DND-41 (cell line): ENCODE results near the gene OR51B2.

Experiments
- EZH2 ChIP-seq: IDR thresholded peaks from 3 replicates; pipeline ENCODE4 v1.6.1; 2012; ENCODE audit warnings: borderline replicate concordance, low read depth, mild to moderate bottlenecking, moderate library complexity, low read length, inconsistent platforms; ENCODE audit not compliant: severe bottlenecking
- TF ChIP-seq, protein P1 (sequence below): IDR thresholded peaks from 2 replicates; pipeline ENCODE4 v1.5.1; 2012; ENCODE audit warnings: borderline replicate concordance, low read length, moderate library complexity, mild to moderate bottlenecking; ENCODE audit not compliant: poor library complexity, severe bottlenecking; ENCODE audit errors: extremely low read depth

DNA sequence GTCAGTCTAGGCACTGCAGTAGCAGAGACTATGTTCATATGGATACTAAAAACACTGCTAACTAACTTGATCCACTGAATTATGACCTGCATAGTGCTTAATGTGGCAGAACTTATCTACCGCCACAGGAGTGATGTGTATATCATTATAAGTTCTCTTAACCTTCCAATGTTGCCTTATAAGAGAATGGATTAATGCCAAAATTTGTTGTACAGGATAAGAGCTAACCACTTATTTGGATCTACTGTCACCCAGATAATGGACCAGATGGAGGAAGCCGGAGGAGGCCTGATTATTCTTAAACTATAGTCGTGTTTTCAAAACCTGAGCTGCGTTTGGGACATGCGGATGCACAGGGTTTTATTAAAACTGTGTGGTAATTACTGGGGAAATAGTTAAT, 20.5 kb downstream of the OR51B2 start:
- TF ChIP-seq, protein P1, sequence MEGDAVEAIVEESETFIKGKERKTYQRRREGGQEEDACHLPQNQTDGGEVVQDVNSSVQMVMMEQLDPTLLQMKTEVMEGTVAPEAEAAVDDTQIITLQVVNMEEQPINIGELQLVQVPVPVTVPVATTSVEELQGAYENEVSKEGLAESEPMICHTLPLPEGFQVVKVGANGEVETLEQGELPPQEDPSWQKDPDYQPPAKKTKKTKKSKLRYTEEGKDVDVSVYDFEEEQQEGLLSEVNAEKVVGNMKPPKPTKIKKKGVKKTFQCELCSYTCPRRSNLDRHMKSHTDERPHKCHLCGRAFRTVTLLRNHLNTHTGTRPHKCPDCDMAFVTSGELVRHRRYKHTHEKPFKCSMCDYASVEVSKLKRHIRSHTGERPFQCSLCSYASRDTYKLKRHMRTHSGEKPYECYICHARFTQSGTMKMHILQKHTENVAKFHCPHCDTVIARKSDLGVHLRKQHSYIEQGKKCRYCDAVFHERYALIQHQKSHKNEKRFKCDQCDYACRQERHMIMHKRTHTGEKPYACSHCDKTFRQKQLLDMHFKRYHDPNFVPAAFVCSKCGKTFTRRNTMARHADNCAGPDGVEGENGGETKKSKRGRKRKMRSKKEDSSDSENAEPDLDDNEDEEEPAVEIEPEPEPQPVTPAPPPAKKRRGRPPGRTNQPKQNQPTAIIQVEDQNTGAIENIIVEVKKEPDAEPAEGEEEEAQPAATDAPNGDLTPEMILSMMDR = no peak
- no peak for TF ChIP-seq EZH2
